ENCODE results near the gene CUTA. TPM values are rescaled to one million over a fixed set of nuclear protein-coding genes. Genes with fewer than 3 reads are reported as not detected.

CUTA gene
- total and polyA plus RNA-seq, 2 of the 13 experiments (the other 11 are each of a cell fraction or from before 2014, with no cell fraction given): 170 to 180 TPM

DNA sequence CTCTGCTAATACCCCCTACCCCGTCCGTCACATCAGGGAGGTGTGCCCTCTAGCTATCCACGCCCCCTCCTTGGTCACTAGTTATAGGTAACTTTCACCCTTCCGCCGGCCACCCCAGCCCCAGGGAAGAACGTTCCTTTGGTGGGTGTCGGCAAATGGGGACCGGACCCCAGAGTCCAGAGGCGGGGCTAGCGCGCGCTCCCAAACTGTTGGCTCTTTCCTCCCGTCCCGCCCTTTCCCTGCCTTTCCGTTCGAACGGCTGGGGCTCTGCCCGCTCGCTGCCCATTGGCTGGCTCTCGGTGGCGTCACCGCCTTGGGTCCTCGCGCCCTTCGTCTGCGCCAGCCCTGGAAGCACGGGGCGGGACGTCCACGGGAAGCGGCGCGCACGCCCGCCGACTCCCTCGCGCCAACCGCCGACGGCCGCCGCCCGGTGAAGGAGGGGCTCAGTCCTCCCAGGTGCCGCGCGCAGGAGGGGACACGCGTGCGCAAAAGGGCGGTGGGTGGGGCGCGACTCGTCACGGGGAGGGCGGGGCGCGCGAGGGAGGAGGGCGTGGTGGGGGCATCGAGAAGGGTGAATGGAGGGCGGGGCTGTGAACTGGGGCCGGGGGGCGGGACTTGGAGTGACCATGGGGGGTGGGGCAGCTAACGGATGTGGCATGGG lies 7.7 kb downstream of the CUTA start (continued):
- TF ChIP-seq SAFB2 (CRISPR knock-in tag; IDR thresholded peaks at IDR 0.05; ENCODE audit: borderline replicate concordance, low read depth) (peak; percentile 97), ZNF207 (IDR thresholded peaks at IDR 0.05; ENCODE audit: borderline replicate concordance) (no peak), SKI (IDR thresholded peaks at IDR 0.05; ENCODE audit: partially characterized antibody) (peak; percentile 86), ZFX (CRISPR knock-in tag; IDR thresholded peaks at IDR 0.05; ENCODE audit: low read depth) (peak; percentile 44; the same call in 1 of the 2 replicates), ZKSCAN5 (CRISPR knock-in tag; IDR thresholded peaks at IDR 0.05) (peak; percentile 65; the same call in 1 of the 2 replicates), ZNF776 (CRISPR knock-in tag; IDR thresholded peaks at IDR 0.05) (peak; percentile 96; the same call in 1 of the 2 replicates), MAZ (IDR thresholded peaks at IDR 0.05; ENCODE audit: borderline replicate concordance, low read depth, low read length) (peak; percentile 54; the same call in 1 of the 2 replicates), MAZ (CRISPR knock-in tag; IDR thresholded peaks at IDR 0.05; ENCODE audit: low read depth) (peak; percentile 99), KLF6 (CRISPR knock-in tag; IDR thresholded peaks at IDR 0.05) (peak; percentile 87), BHLHE40 (IDR thresholded peaks at IDR 0.05; ENCODE audit: low read length) (peak; percentile 57; the same call in 1 of the 2 replicates), CBX5 (CRISPR knock-in tag; IDR thresholded peaks at IDR 0.05; ENCODE audit: borderline replicate concordance) (no peak), ZNF24 (IDR thresholded peaks at IDR 0.05) (no peak), FLYWCH1 (CRISPR knock-in tag; IDR thresholded peaks at IDR 0.05) (peak; percentile 95; the same call in 1 of the 2 replicates)
- TF ChIP-seq, protein P1, sequence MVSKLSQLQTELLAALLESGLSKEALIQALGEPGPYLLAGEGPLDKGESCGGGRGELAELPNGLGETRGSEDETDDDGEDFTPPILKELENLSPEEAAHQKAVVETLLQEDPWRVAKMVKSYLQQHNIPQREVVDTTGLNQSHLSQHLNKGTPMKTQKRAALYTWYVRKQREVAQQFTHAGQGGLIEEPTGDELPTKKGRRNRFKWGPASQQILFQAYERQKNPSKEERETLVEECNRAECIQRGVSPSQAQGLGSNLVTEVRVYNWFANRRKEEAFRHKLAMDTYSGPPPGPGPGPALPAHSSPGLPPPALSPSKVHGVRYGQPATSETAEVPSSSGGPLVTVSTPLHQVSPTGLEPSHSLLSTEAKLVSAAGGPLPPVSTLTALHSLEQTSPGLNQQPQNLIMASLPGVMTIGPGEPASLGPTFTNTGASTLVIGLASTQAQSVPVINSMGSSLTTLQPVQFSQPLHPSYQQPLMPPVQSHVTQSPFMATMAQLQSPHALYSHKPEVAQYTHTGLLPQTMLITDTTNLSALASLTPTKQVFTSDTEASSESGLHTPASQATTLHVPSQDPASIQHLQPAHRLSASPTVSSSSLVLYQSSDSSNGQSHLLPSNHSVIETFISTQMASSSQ (IDR thresholded peaks at IDR 0.05; ENCODE audit: low read depth): no peak; the same call in 1 of the 2 replicates
- TF ChIP-seq, protein P1 (CRISPR knock-in tag; IDR thresholded peaks at IDR 0.05; ENCODE audit: borderline replicate concordance): peak; percentile 89
- TF ChIP-seq, protein P2, sequence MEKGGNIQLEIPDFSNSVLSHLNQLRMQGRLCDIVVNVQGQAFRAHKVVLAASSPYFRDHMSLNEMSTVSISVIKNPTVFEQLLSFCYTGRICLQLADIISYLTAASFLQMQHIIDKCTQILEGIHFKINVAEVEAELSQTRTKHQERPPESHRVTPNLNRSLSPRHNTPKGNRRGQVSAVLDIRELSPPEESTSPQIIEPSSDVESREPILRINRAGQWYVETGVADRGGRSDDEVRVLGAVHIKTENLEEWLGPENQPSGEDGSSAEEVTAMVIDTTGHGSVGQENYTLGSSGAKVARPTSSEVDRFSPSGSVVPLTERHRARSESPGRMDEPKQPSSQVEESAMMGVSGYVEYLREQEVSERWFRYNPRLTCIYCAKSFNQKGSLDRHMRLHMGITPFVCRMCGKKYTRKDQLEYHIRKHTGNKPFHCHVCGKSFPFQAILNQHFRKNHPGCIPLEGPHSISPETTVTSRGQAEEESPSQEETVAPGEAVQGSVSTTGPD (CRISPR knock-in tag; IDR thresholded peaks at IDR 0.05): no peak
- TF ChIP-seq, protein P3, sequence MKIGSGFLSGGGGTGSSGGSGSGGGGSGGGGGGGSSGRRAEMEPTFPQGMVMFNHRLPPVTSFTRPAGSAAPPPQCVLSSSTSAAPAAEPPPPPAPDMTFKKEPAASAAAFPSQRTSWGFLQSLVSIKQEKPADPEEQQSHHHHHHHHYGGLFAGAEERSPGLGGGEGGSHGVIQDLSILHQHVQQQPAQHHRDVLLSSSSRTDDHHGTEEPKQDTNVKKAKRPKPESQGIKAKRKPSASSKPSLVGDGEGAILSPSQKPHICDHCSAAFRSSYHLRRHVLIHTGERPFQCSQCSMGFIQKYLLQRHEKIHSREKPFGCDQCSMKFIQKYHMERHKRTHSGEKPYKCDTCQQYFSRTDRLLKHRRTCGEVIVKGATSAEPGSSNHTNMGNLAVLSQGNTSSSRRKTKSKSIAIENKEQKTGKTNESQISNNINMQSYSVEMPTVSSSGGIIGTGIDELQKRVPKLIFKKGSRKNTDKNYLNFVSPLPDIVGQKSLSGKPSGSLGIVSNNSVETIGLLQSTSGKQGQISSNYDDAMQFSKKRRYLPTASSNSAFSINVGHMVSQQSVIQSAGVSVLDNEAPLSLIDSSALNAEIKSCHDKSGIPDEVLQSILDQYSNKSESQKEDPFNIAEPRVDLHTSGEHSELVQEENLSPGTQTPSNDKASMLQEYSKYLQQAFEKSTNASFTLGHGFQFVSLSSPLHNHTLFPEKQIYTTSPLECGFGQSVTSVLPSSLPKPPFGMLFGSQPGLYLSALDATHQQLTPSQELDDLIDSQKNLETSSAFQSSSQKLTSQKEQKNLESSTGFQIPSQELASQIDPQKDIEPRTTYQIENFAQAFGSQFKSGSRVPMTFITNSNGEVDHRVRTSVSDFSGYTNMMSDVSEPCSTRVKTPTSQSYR (CRISPR knock-in tag; IDR thresholded peaks at IDR 0.05; ENCODE audit: borderline replicate concordance): no peak; the same call in 1 of the 2 replicates
- TF ChIP-seq, protein P4, sequence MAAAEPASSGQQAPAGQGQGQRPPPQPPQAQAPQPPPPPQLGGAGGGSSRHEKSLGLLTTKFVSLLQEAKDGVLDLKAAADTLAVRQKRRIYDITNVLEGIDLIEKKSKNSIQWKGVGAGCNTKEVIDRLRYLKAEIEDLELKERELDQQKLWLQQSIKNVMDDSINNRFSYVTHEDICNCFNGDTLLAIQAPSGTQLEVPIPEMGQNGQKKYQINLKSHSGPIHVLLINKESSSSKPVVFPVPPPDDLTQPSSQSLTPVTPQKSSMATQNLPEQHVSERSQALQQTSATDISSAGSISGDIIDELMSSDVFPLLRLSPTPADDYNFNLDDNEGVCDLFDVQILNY (CRISPR knock-in tag; conservative IDR thresholded peaks at IDR 0.05): peak; percentile 94
- TF ChIP-seq, protein P5, sequence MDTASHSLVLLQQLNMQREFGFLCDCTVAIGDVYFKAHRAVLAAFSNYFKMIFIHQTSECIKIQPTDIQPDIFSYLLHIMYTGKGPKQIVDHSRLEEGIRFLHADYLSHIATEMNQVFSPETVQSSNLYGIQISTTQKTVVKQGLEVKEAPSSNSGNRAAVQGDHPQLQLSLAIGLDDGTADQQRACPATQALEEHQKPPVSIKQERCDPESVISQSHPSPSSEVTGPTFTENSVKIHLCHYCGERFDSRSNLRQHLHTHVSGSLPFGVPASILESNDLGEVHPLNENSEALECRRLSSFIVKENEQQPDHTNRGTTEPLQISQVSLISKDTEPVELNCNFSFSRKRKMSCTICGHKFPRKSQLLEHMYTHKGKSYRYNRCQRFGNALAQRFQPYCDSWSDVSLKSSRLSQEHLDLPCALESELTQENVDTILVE (CRISPR knock-in tag; IDR thresholded peaks at IDR 0.05): peak; percentile 97

Data from HepG2 (cell line).